ENCODE measurements around the gene VAV3.

VAV3 gene

DNA sequence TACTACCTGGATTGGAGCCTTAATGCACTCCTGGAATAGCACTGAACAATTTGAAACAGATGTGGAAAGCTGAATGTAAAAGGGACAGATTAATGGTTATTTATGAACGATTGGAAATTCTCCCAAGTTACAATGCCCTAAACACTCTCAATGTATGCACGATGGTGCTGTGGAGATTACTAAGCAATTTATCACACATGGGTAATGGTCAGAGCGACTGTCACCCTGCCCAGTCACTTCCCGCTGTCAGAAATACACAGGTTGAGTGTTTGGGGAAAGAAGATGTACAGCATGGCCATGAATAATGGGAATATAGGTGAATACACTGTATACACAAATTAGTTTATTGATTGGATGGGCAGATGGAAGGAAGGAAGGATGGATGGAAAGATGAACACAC is 342.4 kb downstream of the VAV3 start:
- DNase-seq = no peak

DNA sequence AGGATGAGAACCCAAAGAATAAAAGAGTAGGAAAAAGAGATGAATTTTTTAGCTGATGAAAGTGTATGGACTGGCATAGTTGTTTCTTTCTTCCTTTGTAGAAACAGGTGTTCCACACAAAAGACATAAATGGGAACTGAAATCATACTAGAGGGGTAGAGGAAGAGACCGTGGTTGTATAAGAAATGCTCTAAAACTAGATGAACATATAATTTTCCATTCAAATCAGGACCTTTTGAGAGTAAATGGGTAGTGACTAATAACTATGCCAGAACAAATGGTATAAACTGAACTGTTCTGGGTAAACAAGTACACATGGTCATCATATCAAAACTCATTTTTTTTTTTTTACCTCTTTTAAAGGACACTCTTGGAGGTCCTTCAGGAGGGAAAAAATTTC is 344.2 kb downstream of the VAV3 start:
- no peak for DNase-seq

DNA sequence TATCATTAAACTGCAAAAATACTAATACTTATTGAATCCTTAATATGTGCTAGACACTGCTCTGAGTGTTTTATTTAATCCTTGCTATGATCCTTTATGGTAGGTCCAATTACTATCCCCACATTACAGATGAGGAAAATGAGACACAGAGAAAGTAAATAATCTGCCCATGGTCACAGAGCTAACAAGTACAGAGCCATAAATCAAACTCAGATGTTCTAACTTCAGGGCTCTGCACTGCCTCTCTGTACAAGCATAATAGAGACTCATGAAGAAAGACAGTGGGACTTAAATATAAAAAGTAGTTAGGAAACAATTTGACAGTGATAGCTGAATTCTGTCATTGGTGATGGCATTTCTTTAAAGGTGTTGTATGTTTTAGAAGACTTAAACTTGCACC is 346.4 kb downstream of the VAV3 start:
- DNase-seq = no peak

DNA sequence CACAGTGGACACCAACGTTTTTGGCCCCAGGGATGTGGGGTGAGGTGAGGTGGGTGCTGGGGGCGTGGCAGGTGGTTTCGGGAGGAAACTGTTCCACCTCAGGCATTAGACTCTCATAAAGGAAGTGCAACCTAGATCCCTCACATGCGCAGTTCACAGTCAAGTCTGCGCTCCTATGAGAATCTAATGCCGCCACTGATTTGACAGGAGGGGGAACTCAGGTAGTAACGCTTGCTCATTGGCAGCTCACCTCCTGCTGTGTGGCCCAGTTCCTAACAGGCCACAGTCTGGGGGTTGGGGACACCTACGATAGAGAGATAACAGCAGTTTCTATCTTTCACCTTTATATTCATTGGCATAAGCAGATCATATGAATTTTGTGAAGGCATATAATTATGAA is 347.1 kb downstream of the VAV3 start:
- no peak for DNase-seq

DNA sequence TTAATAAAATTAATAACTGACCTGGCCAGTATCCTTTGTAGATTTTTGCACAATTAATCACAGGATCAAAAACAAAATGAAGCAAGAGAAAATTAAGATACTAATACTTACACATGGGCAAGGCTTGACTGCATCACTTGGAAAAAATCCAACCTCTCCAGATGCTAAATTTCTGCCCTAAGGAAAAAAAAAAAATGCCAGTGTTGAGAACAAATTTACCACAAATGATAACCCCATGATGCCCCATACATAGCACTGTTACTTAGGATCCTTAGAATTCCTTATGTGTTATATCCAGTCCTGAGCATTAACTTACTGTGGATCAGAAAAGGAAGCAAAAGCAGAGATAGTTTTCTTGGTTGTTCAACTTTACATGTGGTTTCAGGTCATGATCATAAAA is 347.5 kb downstream of the VAV3 start:
- DNase-seq = no peak

DNA sequence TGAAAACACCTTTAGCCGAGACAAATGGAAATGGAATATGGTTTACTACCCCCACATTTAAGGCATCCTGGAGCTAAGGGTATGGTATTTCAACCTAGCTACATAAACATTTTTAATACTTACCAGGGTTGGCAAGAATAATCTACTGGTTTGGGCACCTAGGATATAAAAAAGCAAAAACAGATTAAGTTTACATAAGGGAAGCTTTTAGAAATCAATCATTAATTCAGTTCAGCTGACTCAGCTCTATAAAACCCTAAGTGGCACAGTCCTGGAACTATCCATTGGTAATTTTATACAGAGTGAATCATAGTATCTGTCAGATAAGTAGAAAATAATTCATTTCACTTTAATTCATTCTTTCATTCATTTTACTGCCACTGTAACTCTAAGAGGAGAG is 355.2 kb downstream of the VAV3 start:
- no peak for DNase-seq

DNA sequence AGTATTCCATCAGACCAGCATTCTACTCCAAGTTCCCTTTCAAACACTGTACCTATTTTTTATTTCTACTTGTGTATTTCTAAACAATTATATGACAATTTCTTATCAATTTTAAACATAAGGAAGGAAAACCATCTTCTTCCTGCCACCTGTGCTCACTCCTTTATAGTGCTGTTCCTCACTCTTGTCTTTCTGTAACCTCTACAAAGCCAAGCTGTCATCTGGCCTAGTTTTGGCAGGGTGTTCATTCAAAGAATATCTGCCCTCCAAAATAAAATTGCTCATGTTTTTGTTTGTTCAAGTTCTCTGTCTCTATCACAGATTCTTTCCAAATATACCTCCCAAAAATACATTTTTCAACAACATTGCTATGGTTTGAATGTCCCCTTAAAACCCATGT is 360.2 kb downstream of the VAV3 start:
- no peak for DNase-seq

DNA sequence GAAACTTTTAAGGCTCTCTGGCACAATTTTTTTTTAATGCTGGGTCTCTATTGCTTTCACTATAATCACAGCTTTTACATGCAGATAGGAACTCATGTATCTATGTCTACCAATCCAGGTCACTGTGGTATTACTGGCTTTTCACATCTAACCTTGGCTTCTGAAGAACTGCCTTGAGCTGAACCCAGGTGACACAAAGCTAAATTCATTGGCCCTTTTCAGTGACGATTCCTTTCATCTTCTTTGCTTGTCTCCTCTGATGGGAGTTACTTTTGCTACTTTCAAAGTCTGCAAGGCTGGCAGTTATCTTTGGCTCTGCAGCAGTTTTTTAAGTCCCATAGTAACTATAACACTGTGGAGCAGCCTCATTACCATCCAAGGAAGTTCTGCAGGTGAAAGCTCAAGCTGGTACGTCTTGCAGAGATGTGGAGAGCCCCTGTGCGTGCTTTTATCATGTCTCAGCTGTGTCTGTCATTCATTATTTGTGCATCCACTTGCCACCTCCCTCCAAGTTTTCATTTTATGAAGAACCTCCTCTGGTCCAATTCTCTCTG is 364.3 kb downstream of the VAV3 start:
- no peak for DNase-seq

DNA sequence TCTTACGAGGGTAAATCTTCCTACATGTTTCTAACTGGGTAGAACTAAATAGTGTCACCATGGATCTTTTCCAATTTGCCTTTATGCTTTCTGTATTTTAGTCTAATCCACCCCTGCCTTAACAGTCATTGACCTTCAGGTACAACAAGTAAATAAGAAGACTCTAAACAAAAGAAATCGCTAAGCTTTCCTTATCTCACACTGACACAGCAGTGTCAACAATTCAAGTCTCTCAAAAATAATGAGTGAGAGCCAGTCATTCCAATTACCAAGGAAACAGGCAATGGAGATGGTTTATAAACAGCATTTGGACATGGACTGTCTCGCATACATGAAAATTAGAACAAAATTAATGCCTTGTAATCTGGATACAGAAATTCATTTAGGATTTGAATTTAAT is 365.8 kb downstream of the VAV3 start:
- no peak for DNase-seq

DNA sequence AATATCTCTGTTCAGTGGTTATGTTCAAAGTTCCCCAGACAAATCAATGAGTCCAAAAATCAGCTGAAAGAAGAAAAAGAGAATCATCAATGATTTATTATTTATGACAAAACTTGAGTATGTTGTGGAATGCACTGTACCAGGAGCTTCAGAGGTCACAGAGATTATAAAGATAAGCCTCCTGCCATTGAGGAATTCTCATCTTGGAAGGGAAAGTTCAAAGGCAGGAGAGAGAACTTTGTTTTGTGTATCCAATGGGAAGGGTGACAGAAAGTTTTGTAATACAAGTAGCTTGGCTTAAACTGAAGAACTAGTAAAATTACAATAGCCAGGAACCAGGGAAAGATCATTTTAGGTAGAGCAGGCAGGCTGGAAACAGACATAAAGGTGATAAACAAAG is 367.7 kb downstream of the VAV3 start:
- DNase-seq = no peak

DNA sequence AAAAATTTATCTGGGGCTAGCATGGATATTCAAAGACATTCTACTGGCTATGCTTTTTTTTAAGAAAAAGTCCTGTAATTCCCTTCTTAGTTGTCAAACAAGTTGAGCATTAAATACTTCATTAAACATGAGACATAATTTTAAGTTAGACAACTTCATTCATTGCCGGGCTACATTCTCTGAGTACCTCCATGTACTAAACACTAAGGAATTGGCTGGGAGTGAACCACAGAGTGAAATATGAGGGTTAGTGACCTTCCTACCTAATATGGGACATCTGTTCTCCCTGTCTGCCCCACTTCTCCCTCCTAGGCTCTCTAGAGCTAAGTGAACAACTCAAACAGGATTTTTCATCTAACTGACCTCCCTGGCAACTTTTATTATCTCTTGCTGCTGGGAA is 370.4 kb downstream of the VAV3 start:
- DNase-seq = no peak

DNA sequence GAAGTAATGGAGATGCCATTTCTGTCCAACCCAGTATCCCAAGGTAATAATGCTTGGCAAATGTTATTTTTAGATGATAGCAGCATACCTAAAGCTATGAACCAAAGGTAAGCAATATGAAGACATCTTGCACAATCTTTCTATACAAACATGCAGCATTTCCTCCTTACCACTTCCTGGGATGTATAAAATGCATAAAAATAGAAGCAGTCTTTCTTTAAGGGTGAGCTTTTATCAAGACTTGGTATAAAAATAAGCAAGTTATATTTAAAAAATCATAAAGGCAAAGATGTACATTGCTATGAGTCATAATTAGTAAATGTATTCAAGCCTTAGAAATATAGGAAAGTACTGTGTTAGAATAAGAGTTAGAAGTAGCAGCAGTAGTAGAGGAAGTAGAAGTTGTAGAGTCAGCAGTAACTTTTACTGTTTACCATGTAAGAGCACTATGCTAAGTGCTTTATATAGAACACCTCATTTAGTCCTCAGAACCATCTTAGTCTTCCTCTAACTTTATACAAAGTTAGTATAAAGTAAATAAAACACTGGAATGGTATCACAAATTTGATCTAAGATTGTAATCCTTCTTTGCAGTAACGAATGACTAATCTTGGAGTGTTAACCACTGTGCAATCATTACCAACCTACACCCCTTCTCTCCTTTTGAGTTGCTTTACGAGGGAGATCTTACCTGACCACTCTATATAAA is 371.3 kb downstream of the VAV3 start:
- DNase-seq = no peak

DNA sequence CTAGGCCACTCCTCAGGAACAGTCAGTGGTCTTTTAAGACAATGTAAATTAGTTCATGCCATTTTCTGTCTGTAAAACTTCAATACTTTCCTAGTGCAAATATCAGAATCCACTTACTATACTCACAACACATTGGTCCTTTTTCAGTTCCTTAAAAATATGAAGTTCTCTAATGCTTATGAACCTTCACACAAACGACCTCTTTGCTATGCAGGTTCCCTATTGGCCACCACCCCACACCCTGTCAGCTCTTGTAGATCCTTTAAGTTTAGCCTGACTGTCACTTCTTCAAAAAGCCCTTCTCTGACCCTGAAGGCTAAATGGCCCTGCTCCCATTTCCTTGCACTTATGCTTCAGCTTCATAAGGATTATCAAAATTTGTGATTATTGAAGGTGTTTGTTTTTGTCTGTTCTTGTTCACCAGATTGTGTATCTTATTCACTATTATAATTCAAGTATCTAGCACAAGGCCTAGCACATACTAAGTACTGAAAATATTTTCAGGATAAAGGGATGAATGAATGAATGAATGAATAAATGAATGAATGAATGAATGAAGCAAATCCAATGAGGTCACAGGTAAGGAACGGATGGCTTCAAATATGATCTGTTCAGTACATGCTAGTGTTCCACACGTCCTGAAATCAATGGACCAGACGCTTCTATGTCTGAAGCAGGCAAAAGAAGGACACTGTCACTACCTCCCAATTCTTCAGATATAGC is 373.9 kb downstream of the VAV3 start:
- no peak for DNase-seq

DNA sequence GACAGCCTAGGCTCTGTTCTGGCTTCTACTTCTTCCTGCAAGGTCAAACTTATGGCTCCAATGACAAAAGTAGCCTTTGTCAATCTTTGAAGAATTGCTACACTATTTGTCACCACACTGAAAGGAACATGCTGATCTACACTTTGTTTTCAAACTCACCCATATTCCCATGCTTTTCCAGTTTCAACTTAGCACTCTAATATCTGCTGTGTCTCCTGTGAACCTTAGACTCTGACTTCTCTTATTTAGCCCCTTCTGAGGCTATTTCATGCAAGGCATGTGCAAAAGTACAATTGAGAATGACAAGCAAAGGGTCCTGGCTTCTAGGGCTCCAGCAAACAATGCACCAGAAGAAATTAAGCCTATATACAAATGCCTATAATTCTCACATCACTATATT is 374.9 kb downstream of the VAV3 start:
- DNase-seq = no peak

DNA sequence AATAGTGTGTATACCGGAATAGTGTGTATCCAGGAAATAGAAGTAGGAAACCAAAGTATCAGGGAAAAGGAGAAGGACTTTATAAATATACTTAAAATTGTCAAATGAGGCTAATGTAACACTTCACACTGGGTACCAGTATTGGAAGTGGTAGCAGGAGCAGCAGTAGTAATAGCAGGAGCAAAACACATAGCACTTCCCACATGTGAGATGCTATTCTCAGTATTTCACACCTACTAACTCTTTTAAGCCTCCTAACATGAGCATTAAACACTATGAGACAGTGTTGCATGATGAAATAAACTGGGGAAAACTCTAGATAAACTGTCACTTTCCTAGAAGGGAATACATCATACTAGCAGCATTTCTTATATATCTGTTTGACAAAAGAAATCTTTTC is 376.7 kb downstream of the VAV3 start:
- DNase-seq = no peak

DNA sequence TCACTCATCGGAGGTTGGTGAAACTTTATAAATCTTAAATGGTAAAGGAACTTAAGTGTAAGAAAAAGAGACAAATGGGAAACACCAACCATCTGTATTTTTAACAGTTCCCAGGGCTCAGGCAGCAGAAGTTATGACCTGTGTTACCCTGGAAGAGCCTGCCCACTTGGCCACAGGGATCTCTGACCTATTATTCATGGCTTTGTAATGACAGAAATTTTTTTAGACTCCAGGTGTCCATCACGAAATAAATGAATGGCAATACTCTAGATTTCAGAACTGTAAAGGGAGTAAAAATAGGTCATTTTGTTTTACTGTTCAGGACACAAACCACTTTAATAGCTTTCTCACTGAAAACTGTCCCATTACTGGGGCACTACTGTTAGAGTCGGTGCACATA is 389.8 kb downstream of the VAV3 start:
- no peak for DNase-seq

DNA sequence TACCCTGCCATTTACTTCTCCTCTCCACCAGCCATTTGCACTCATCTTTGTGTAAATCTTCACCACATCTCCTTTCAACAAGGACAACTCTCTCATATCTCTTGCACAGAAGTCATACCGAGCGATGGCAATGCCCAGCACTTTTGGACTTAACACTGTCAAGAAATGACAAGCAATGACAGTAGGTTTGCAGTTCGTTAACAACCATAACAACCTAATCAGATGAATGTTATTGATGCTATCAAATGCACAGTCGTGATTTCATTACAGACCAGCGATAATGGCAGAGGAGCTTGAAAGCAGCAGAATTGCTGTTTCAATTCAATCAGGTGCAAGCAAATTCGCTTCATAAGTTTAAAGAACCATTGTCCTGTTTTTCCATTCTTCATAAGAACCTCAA is 390.9 kb downstream of the VAV3 start:
- no peak for DNase-seq

DNA sequence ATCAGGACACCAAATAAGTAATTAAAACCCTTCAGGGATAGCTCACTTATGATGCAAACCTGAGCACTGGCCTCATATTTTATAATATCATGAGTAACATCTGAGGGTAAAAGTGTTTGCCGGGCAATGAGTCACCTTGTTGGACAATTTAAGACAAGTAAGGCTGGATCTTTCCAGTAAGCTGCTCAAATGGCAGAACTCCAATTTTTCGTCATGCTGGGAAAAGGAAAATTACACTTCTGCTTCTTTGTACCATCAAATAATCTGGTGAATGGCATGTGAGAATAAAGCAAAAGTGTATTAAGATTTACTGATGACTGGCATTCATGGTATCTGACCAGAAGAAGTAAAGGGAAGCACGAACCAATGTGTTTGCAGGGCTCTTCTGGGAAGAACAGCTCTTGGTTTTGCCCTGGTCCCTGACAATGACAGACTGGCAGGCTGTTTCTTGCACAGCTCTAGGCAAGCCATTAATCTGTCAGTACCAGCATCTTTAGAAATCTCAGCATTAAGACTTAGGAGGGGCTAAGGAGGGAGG is 392.2 kb downstream of the VAV3 start:
- no peak for DNase-seq

DNA sequence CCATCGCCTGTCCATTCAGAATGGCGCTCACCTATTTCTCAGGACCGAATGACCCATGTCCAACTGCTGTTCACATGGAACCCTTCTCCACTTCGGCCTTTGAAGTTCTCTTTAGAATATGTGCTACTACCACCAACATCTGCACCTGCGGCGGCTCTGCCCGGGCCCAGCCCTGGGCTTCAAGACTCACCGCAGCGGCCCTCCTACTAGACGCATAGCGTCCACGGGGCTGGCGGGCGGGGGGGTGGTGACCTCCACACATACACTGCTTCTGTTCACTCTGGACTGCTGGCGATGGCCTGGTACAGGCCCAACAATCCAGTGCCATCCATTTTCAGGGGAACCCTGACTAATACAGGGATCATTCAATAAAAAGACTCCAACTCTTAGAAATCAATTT is 394.2 kb downstream of the VAV3 start:
- DNase-seq = no peak

DNA sequence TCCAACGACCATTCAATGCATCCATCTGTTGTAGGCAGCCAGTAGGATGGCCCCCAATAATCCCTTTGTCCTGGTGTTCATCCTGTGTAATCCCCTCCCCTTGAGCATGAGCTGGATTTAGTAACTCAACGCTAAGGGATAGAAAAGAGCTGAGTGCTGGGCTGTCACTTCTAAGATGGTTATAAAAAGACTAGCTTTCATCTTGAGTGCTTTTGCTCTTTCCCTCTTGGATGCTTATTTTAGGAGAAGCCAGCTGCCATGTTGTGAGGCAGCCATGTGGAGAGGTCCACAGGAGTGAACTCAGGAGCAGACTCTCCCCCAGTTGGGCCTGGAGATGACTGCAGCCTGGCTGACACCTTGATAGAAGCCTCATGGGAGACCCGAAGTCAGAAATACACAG is 401.5 kb downstream of the VAV3 start:
- DNase-seq = no peak

DNA sequence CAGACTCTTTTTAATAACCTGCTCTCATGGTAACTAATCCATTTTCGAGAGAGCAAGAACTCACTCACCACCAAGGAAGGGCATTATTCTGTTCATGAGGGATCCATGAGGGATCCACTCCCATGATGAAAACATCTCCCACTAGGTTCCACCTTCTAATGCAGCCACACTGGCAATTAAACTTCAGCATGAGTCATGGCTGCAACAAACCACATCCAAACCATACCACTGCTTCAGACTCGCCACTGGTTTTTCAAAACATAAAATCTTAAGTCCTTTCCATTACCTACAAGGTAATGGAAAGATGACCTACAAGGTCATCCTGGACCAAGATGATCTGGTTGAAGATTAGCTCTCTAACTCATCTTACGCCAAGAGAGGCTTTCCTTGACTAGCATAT is 405.1 kb downstream of the VAV3 start:
- DNase-seq = no peak

DNA sequence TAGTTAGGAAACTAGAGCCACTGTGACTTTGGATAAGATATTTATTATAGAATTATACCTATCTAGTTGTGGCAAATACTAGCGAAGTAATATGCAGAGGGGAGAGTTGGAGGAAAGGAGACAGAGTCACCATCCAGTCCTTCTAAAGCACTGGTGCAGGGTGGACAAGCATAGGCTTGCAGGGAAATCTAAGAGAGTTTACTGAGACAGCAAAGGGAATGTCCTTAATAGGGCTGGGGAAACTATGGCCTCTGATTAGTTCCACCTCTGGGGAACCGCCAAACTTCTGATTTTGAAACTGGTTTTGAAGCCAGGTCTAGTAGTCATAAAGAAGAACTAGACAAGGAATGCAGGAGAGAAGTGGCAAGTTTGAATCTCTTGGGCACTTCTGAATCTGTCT is 407.9 kb downstream of the VAV3 start:
- DNase-seq = no peak

DNA sequence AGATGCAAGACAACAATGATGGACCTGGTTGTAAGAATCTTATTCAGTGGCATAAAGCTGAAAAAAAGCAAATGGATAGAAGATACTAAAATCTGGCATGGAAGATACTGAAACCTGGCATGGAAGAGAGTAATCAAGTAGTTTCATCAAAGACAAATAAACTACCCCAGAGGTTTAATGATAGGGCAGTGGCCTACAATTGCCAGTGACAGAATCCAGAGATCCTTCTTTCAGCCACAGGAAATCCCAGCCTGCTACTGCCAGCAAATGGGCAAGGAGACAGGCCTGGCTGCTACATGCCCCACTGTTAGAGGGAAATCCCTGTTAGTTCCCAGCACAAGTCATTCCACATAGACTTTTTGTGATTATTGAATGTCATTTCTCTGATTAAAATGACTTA is 409.4 kb downstream of the VAV3 start:
- no peak for DNase-seq

DNA sequence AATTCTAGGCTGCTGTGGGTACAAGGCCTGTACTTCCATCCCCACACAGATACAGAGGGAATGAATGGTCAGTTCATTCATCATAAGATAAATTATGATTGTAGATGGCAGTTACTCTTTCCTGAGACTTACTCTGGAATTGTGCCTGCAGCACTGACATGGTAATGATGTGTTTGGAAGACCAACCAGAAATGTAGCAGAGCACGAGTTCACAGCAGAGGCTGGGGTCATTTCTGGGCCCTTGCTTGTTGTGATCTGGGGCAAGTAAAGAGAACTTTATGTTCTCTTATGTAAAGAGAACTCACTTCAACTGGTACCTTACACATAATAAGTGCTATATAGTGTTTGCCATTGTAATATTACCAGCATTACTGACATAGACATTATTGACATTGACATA is 412.2 kb downstream of the VAV3 start:
- DNase-seq = no peak

DNA sequence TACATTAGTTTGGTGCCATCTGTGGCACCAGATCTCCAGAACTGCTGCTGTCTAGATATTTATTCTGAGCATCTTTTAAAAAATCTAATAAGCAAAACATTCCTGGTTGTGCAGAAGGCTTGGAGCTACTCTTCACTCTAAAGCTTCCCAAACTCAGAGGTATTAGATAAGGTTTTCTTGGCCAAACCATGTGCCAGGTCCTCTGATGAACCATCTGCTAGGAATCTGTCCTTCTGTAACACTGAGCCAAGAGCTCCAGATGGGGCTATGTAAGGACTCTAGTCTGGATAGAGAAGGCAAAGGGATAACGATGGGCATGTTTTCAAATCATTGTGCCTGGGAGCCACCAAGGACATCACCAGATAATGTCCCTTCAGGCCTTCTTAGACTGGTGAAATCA is 413.5 kb downstream of the VAV3 start:
- no peak for DNase-seq

Data from NCI-H748 treated with DMSO at 0.1 percent for 48 hours (cell line).